Thoracic aorta (tissue), 2 donors: ENCODE results near the gene NAPB. TPM values are rescaled to one million over a fixed set of nuclear protein-coding genes. Genes with fewer than 3 reads are reported as not detected.

Experiments
- ATAC-seq: fragments of 150-250 bp; one replicate; pipeline ENCODE4 v1.8.0; 2017; ENCODE audit warnings: low read depth; ENCODE audit not compliant: insufficient number of reproducible peaks, low FRiP score
- DNase-seq: peaks from one replicate; pipeline ENCODE4 v3.0.0-alpha.2; 2020; ENCODE audit warnings: low spot score
- H3K27ac ChIP-seq, 2 donors: fragments of 200-600 bp; sonication (generic); 1 replicate in 1 of 2; 2 replicates in 1 of 2; pipeline ENCODE4 v1.5.1; 2016; ENCODE audit warnings: mild to moderate bottlenecking in 2 of 2, moderate library complexity in 2 of 2
- H3K27me3 ChIP-seq: fragments of 200-600 bp; sonication (generic); replicated peaks from 2 replicates; pipeline ENCODE4 v1.6.0; 2016; ENCODE audit warnings: mild to moderate bottlenecking; ENCODE audit not compliant: insufficient read depth
- H3K36me3 ChIP-seq: fragments of 200-600 bp; sonication (generic); one replicate; pipeline ENCODE4 v1.5.1; 2016
- H3K4me1 ChIP-seq, 2 donors: fragments of 200-600 bp; sonication (generic); 1 replicate in 1 of 2; 2 replicates in 1 of 2; pipeline versions ENCODE4 v1.5.1 to v1.6.0; 2016; ENCODE audit warnings: low read depth in 2 of 2, mild to moderate bottlenecking in 1 of 2; ENCODE audit not compliant: control insufficient read depth in 1 of 2
- H3K4me3 ChIP-seq: fragments of 200-600 bp; sonication (generic); 2 replicates; pipeline ENCODE4 v1.5.1; 2016; ENCODE audit warnings: mild to moderate bottlenecking
- H3K9me3 ChIP-seq: fragments of 200-600 bp; sonication (generic); 2 replicates; pipeline ENCODE4 v1.5.1; 2016
- total RNA-seq, 2 donors: library from RNA; depleted of rRNA; stranded (reverse); fragments of >200 nt; gene quantifications; one replicate each; pipeline versions ENCODE4 v1.1.0 to v1.2.3, GENCODE V29; 2016
- TF ChIP-seq, protein P1 (sequence below): fragments of 200-600 bp; sonication (generic); IDR thresholded peaks from one replicate; pipeline ENCODE4 v1.5.1; 2019; ENCODE audit warnings: antibody characterized with exemption

Gene NAPB
- total RNA-seq, 2 donors from 2014 or later = 10.2 to 17.1 TPM

DNA sequence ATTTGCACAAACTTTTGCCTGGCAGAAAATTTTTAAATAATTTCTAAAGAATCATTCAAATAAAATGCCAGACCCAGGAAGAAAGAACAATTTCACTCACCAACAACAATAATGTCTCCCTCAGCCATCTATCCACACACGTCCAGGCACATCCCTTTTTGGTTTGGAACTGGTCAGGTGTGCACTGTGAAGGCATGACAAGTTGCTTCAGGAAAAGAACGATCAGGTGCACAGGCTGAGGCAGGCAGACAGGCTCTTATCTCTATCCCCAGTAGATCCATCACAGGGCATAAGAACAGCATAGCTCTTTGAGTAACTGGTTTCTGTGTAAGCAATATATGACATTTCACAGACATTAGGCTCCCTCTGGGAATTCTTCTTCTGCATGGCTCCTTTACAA is 88.8 kb downstream of the NAPB start:
- H3K27ac ChIP-seq = no peak overlapping the region
- no peaks in the 10 kb centered on the region for H3K9me3 ChIP-seq
- ATAC-seq = no peak
- no peaks in the 10 kb centered on the region for H3K36me3 ChIP-seq
- no peak for DNase-seq
- TF ChIP-seq, protein P1, sequence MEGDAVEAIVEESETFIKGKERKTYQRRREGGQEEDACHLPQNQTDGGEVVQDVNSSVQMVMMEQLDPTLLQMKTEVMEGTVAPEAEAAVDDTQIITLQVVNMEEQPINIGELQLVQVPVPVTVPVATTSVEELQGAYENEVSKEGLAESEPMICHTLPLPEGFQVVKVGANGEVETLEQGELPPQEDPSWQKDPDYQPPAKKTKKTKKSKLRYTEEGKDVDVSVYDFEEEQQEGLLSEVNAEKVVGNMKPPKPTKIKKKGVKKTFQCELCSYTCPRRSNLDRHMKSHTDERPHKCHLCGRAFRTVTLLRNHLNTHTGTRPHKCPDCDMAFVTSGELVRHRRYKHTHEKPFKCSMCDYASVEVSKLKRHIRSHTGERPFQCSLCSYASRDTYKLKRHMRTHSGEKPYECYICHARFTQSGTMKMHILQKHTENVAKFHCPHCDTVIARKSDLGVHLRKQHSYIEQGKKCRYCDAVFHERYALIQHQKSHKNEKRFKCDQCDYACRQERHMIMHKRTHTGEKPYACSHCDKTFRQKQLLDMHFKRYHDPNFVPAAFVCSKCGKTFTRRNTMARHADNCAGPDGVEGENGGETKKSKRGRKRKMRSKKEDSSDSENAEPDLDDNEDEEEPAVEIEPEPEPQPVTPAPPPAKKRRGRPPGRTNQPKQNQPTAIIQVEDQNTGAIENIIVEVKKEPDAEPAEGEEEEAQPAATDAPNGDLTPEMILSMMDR = no peak
- no peaks in the 10 kb centered on the region for H3K4me1 ChIP-seq
- no peaks in the 10 kb centered on the region for H3K27me3 ChIP-seq
- H3K4me3 ChIP-seq = no peak overlapping the region

DNA sequence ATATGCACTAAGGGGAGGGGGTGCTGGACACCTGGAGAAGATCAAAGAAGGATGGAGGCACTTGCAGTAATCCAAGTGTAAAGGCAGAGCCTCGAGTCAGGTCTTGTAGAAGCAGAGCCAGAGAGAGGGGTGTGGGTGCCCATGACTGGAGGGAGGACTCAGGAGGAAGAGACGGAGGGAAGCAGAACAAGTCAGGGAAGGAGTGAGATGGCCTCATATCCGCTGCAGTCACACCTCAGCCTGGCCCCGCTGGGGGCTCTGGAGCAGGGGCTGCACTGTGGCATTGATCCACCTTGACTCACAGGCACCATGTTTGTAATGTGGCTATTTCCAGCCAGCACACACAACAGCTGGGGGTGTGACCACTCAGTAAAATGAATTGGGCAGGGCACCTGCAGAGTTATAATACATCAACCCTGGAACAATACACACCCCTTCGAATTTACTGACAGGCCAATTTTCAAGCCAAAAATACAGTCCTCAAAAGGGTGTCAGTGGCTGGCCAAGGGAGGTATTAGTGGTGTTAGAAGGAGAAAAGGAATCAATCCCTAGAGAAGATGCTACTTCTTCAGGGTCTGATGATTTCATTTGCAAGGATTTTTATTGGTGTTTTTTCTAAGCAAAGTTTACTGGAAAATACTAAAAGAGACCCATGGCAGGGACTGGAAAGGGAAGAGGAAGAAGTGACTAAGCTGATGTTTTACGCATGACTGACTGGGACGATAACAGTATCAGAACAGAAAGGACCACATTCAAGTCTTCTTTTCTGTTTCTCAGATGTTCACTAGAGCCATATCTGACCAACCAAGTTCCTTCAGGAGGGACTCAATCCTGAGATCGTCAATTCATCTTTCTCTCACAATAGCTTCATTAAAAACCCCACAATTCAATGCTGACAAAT is 89.6 kb downstream of the NAPB start:
- TF ChIP-seq, protein P1 = no peak
- Histone ChIP-seq H3K9me3 (no peaks in the 10 kb centered on the region), H3K4me1 (no peaks in the 10 kb centered on the region), H3K27ac (no peak overlapping the region), H3K4me3 (no peak overlapping the region), H3K36me3 (no peaks in the 10 kb centered on the region), H3K27me3 (no peaks in the 10 kb centered on the region)
- DNase-seq = no peak
- ATAC-seq = no peak

DNA sequence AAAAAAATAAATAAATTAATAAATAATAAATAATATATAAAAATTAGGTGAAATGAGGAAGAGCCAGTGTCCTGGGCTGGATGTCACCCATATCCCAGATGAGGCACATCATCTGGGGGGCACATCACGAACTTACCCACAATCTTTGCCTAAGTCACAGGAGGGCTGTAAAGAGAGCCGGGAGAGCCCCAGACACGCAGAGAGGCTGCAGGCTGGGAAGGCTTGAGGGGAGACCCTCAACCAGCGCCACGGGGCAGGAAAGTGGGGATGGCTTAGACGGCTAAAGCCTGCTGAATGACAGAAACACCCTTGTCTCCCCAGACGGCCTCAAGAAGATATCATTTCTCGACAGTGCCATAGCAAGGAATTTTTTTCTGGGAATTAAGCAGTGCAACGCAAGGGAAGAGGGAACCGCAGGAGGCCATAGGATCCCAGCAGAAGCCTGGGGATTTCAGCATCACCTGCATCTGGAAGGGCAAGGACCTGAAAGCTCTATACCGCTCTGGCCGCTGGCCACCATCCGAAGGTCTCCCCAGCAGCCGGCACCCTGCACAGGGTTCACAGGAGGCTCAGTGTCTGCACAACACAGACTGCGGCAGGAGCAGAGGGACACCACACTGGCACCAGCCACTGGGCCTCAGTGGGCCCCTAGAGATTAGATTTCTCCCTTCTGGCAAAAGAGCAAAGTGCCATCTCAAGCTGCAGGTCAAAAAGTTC is 93.5 kb downstream of the NAPB start:
- H3K27me3 ChIP-seq = no peaks in the 10 kb centered on the region
- no peak for ATAC-seq
- H3K9me3 ChIP-seq = no peaks in the 10 kb centered on the region
- no peaks in the 10 kb centered on the region for H3K4me1 ChIP-seq
- no peaks in the 10 kb centered on the region for H3K36me3 ChIP-seq
- TF ChIP-seq, protein P1 = no peak
- no peak for DNase-seq
- H3K4me3 ChIP-seq = no peak overlapping the region
- H3K27ac ChIP-seq = no peak overlapping the region

DNA sequence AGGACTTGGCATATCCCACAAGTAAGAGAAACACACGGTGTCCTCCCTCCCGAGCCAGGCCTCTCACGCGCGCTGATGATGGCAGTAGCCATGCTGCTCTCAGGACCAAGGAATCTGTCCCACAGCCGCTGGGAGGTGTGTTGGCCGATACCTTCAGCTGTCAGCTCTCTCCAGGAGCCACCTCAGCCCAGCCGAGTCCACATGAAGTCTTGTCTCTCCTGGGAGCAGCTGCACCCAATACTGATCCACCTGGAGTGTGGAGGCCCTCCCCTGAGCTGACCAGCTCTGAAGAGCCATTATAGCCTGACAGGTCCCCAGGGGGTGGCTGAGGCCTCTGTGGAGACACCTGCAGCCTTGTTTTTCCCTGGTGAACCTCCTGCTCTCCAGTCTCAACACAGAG is 94.5 kb downstream of the NAPB start:
- TF ChIP-seq, protein P1 = no peak
- ATAC-seq = no peak
- no peak overlapping the region for H3K4me3 ChIP-seq

GRCh38 chr20:23325107-23325506 is 96.2 kb downstream of the NAPB start:
- no peak overlapping the region for H3K4me3 ChIP-seq
- no peaks in the 10 kb centered on the region for H3K4me1 ChIP-seq
- ATAC-seq = no peak
- TF ChIP-seq, protein P1 = no peak
- no peaks in the 10 kb centered on the region for H3K9me3 ChIP-seq
- no peak for DNase-seq
- no peak overlapping the region for H3K27ac ChIP-seq
- H3K27me3 ChIP-seq = no peaks in the 10 kb centered on the region
- H3K36me3 ChIP-seq = no peaks in the 10 kb centered on the region

More for the DNA sequence above, 94.5 kb downstream of the NAPB start:
- Histone ChIP-seq H3K4me1 (no peaks in the 10 kb centered on the region), H3K36me3 (no peaks in the 10 kb centered on the region), H3K27me3 (no peaks in the 10 kb centered on the region), H3K9me3 (no peaks in the 10 kb centered on the region), H3K27ac (no peak overlapping the region)
- DNase-seq = no peak
